Activated T-helper 1 cell treated with anti-CD3 and anti-CD28 coated beads, Interleukin-12 subunit alpha, Interleukin-12 subunit beta, Interleukin-2, Interleukin-4 antibody, amounts not matched to agents 30 ng/mL and 10 ng/mL and 1 ng/mL, durations not matched to agents 14 hours and 24 hours and 36 hours (primary cell): ENCODE measurements around the gene UGT1A4. TPM values are rescaled to one million over a fixed set of nuclear protein-coding genes. Genes with fewer than 3 reads are reported as not detected.

Source experiments
- DNase-seq: peaks from one replicate; pipeline ENCODE4 v3.0.0; 2021; ENCODE audit warnings: low spot score
- H3K27ac Mint-ChIP-seq: one replicate; pipeline ENCODE4 v1.8.0; 2021; ENCODE audit warnings: mild to moderate bottlenecking, mixed read lengths
- H3K27me3 Mint-ChIP-seq: one replicate; pipeline ENCODE4 v1.8.0; 2022; ENCODE audit warnings: mild to moderate bottlenecking, moderate library complexity, mixed read lengths; ENCODE audit not compliant: insufficient read depth
- H3K36me3 Mint-ChIP-seq: one replicate; pipeline ENCODE4 v1.8.0; 2021; ENCODE audit warnings: low read depth, mixed read lengths
- H3K4me1 Mint-ChIP-seq: one replicate; pipeline ENCODE4 v1.8.0; 2021; ENCODE audit warnings: low read depth, mixed read lengths
- H3K4me3 Mint-ChIP-seq: one replicate; pipeline ENCODE4 v1.8.0; 2021; ENCODE audit warnings: mild to moderate bottlenecking, moderate library complexity, mixed read lengths
- H3K9me3 Mint-ChIP-seq: one replicate; pipeline ENCODE4 v1.8.0; 2021; ENCODE audit warnings: mixed read lengths
- intact Hi-C: fragments of 100-400 bp; cut with micrococcal nuclease; formaldehyde crosslinking; loops from one replicate; pipeline ENCODE4 v1.15.1; 2024
- total RNA-seq: library from RNA; stranded (reverse); gene quantifications from 2 replicates; pipeline ENCODE4 v1.2.3, GENCODE V29; 2022

Gene UGT1A4
- total RNA-seq, 1 donor from 2014 or later, result not detected

- Mint-ChIP-seq H3K27me3 (no peaks in the 10 kb centered on the region), H3K27ac (no peak overlapping the region), H3K4me3 (no peak overlapping the region), H3K9me3 (no peaks in the 10 kb centered on the region), H3K4me1 (no peaks in the 10 kb centered on the region), H3K36me3 (no peaks in the 10 kb centered on the region)
- intact Hi-C loops, result no loop called here
- no peak for DNase-seq
These were observed 73.4 kb downstream of the UGT1A4 start for GRCh38 chr2:233791883-233792329.

GRCh38 chr2:233792720-233793119 lies 74.2 kb downstream of the UGT1A4 start:
- no peak overlapping the region for H3K27ac Mint-ChIP-seq
- no peaks in the 10 kb centered on the region for H3K4me1 Mint-ChIP-seq
- intact Hi-C loops, result no loop called here
- H3K36me3 Mint-ChIP-seq, result no peaks in the 10 kb centered on the region
- H3K27me3 Mint-ChIP-seq, result no peaks in the 10 kb centered on the region
- no peaks in the 10 kb centered on the region for H3K9me3 Mint-ChIP-seq
- no peak overlapping the region for H3K4me3 Mint-ChIP-seq
- no peak for DNase-seq

DNA sequence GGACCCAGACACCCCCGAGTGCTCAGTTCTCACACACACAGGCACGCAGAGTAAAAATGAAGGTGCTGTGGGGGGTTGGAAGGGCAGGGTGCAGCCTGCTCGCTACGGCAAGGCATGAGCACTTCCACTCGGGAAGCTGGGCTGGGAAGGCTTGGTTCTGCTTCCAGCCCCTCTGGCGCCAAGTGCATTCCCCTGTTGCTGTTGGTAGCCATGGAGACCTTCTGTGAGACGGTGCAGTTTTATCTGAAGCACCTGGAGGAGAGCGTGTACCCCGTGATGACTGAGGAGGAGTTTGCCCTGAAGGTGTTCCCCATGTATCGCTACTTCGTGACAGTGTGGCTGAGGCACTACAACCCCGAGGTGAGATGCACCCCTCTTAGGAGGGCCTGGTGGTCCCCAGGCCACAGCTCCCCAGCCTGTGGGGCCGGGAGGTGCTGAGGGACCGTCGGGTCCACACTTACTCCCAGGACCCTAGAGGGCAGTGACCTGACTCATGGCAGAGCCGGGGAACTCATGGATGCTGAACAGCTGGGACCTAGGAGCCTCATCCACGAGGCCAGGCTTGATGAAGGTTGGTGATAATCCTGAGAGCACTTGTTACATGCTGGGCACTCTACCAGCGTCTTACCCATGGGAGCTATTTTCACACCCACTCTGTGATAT lies 75.1 kb downstream of the UGT1A4 start:
- no peaks in the 10 kb centered on the region for H3K9me3 Mint-ChIP-seq
- no peak for DNase-seq
- H3K27ac Mint-ChIP-seq, result no peak overlapping the region
- H3K4me1 Mint-ChIP-seq, result no peaks in the 10 kb centered on the region
- no peak overlapping the region for H3K4me3 Mint-ChIP-seq
- H3K27me3 Mint-ChIP-seq, result no peaks in the 10 kb centered on the region
- no peaks in the 10 kb centered on the region for H3K36me3 Mint-ChIP-seq
- intact Hi-C loops, result no loop called here

DNA sequence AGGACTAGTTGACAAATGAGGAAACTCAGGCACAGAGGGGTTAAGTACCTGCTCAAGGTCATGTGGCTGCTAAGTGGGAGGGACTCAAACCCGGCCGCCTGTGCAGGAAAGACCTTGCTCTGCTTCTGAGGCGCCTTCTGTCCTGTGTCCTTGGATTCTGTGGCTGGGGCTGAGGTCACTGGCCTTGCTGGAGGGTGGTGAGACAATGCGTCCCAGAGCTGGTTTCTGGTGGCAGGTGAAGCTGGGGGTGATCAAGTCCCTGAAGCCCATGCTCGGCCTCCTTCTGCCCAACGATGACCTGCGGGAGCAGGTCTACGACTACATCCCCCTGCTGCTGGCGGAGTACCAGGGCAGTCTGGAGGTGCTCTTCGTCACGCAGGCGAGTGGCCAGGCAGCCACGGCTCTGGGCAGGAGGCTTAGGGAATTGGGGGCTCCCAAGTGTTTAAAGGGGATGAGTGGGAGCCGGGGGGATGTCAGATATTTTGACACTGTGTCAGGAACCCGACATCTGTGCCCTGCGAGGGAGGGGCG lies 75.7 kb downstream of the UGT1A4 start:
- no peak for DNase-seq
- Mint-ChIP-seq H3K27ac (no peak overlapping the region), H3K4me3 (no peak overlapping the region), H3K36me3 (no peaks in the 10 kb centered on the region), H3K27me3 (no peaks in the 10 kb centered on the region), H3K9me3 (no peaks in the 10 kb centered on the region), H3K4me1 (no peaks in the 10 kb centered on the region)
- intact Hi-C loops, result no loop called here

- H3K9me3 Mint-ChIP-seq, result no peaks in the 10 kb centered on the region
- H3K27ac Mint-ChIP-seq, result no peak overlapping the region
- H3K36me3 Mint-ChIP-seq, result no peaks in the 10 kb centered on the region
- DNase-seq, result no peak
- intact Hi-C loops, result no loop called here
- H3K4me3 Mint-ChIP-seq, result no peak overlapping the region
- no peaks in the 10 kb centered on the region for H3K4me1 Mint-ChIP-seq
- H3K27me3 Mint-ChIP-seq, result peaks cover 4% of the 10 kb centered on the region
These were observed 77.2 kb downstream of the UGT1A4 start for GRCh38 chr2:233795735-233796171.

GRCh38 chr2:233796254-233796653 lies 77.7 kb downstream of the UGT1A4 start:
- H3K36me3 Mint-ChIP-seq, result no peaks in the 10 kb centered on the region
- H3K4me1 Mint-ChIP-seq, result no peaks in the 10 kb centered on the region
- intact Hi-C loops, result no loop called here
- no peaks in the 10 kb centered on the region for H3K9me3 Mint-ChIP-seq
- peaks cover 4% of the 10 kb centered on the region for H3K27me3 Mint-ChIP-seq
- H3K4me3 Mint-ChIP-seq, result no peak overlapping the region
- no peak for DNase-seq
- H3K27ac Mint-ChIP-seq, result no peak overlapping the region

- Mint-ChIP-seq H3K4me1 (no peaks in the 10 kb centered on the region), H3K27me3 (peaks cover 8% of the 10 kb centered on the region), H3K9me3 (no peaks in the 10 kb centered on the region), H3K27ac (no peak overlapping the region), H3K36me3 (no peaks in the 10 kb centered on the region), H3K4me3 (no peak overlapping the region)
- DNase-seq, result no peak
- intact Hi-C loops, result no loop called here
These were observed 80.0 kb downstream of the UGT1A4 start for GRCh38 chr2:233798335-233799086.

- Mint-ChIP-seq H3K36me3 (no peaks in the 10 kb centered on the region), H3K4me3 (no peak overlapping the region), H3K9me3 (no peaks in the 10 kb centered on the region), H3K27me3 (peaks cover 8% of the 10 kb centered on the region), H3K27ac (no peak overlapping the region), H3K4me1 (no peaks in the 10 kb centered on the region)
- DNase-seq, result no peak
- intact Hi-C loops, result no loop called here
These were observed 80.6 kb downstream of the UGT1A4 start for GRCh38 chr2:233799087-233799665.

DNA sequence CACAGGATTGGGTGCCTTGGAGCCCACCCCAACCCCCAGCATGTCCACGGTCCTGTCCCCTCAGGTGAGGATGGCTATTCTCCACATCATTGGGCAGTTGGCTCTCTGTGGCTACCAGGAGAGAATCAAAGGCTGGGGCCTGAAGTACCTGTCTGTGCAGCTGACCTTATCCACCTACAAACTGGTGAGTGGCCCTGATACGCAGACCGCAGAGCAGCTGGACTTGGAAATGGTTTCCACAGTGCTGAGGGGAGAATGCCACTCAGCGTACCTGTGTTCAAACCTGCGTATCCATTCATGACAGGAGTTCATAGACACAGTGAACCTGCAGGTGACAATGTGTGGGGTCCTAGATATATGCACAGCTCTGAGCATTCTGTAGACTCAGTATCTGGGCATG lies 81.2 kb downstream of the UGT1A4 start:
- Mint-ChIP-seq H3K4me3 (no peak overlapping the region), H3K9me3 (no peaks in the 10 kb centered on the region), H3K27me3 (peaks cover 8% of the 10 kb centered on the region), H3K4me1 (no peaks in the 10 kb centered on the region), H3K36me3 (no peaks in the 10 kb centered on the region), H3K27ac (no peak overlapping the region)
- DNase-seq, result no peak
- intact Hi-C loops, result no loop called here

DNA sequence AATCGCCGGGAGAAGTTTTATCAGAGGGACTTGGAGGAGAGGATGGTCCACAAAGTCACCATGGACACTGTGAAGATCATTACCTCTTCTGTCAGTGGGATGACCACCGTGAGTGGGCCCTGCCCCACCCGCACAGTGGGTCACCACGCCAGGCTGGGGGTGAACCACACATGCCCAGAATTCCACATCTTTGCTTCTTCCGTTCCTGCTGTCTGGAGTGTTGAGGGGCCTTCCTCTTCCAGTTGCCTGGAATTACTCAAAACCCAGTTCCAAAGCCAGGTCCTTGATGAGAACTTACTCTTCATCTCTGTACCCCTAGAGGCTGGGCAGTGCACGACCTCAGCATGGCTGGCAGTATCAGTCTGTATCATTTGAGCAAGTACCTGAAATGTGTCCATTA lies 81.7 kb downstream of the UGT1A4 start:
- Mint-ChIP-seq H3K27me3 (peaks cover 8% of the 10 kb centered on the region), H3K36me3 (no peaks in the 10 kb centered on the region), H3K4me1 (no peaks in the 10 kb centered on the region), H3K9me3 (no peaks in the 10 kb centered on the region), H3K4me3 (no peak overlapping the region), H3K27ac (no peak overlapping the region)
- DNase-seq, result no peak
- intact Hi-C loops, result no loop called here

DNA sequence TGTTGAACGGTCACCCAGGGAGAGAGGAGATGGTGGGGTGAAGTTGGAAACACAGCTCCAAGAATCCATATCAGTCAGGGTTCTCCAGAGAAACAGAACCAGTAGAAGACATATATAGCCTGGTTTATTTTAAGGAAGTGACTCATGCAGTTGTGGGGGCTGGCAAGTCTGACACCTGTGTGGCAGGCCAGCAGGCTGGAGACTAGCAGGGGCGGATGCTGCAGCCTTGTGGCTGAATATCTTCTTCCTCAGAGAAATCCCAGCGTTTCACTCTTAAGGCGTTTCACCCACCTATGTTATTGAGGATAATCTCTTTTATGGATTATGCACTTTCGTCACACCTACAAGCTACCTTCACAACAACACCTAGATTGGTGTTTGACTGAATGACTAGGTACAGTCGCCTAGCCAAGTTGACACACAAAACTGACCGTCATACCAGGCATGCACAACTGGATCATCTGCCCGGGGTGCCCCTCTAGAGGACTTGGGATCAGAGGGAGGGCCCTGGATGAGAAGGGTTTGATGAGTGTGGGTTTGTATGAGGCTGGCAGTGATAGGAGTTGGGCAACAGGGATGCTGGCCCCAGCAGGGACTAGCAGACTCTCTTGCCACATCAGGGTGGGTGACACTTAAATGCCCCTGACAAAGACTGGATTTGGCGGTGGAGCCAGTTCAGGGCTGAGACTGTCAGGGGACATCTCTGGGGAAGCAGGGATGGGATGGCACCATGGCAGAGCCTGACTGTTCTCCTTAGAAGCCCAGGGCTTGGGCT lies 83.0 kb downstream of the UGT1A4 start:
- H3K27me3 Mint-ChIP-seq, result peaks cover 8% of the 10 kb centered on the region
- no peak overlapping the region for H3K27ac Mint-ChIP-seq
- no peak for DNase-seq
- no peaks in the 10 kb centered on the region for H3K9me3 Mint-ChIP-seq
- H3K4me1 Mint-ChIP-seq, result no peaks in the 10 kb centered on the region
- H3K4me3 Mint-ChIP-seq, result no peak overlapping the region
- intact Hi-C loops, result no loop called here
- no peaks in the 10 kb centered on the region for H3K36me3 Mint-ChIP-seq

DNA sequence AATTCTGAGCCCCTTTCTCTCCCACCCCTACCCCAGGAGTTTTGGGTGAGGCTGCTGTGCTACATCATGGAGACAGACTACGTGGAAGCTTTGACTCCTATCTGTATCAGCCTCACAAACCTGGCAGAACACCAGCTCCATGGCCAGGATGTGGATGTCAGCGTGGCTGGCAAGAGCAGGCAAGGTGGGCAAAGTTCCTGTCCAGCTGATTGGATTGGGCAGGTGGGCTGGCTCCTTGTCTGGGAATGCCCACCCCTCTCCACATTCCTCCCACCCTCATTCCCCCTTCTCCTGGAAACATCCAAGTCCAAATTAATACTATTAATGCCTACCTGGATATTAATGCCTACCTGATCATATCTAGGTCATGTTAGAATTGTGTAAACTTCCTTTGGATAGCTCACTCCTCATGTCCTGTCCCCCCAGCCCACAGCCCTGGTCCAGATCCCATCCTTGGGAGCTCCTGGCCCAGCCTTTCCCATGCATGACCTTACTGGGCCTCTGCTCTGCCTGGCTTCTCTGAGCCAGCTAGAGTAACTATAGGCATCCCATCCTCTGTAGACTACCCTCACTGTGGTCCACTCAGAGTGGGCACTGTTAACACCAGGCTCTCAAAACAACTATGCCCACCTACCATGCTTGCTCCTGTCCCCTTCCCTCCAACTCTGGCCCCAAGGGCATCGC lies 83.7 kb downstream of the UGT1A4 start:
- no peaks in the 10 kb centered on the region for H3K4me1 Mint-ChIP-seq
- intact Hi-C loops, result no loop called here

More for the DNA sequence above, 83.7 kb downstream of the UGT1A4 start:
- Mint-ChIP-seq H3K27me3 (peaks cover 8% of the 10 kb centered on the region), H3K4me3 (no peak overlapping the region), H3K36me3 (no peaks in the 10 kb centered on the region), H3K27ac (no peak overlapping the region), H3K9me3 (no peaks in the 10 kb centered on the region)
- no peak for DNase-seq
